Measurements from ENCODE around the gene PPM1J.

The PPM1J gene

DNA sequence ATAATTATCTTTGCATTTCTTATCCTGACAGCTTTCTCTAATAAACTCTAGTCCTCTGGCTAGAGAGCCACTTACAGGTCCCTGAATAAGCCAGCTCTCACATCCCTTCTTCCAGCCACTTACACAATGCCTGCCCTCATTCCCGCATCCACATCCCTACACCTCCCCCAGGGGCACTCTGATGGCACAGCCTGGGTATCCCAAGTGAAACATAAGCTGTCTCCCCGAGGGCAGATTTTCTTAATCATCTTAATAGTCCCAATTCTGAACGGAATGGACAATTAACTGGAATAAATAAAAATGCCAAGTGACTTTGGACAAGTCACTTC is 13.1 kb downstream of the PPM1J start:
- no peak overlapping the region for H3K9ac ChIP-seq (ENCODE audit: low read length)
- H3K4me3 ChIP-seq (ENCODE audit: low read length): no peak overlapping the region
- H4K20me1 ChIP-seq (ENCODE audit: insufficient read depth, low read length): no peaks in the 10 kb centered on the region
- H2AFZ ChIP-seq (ENCODE audit: low read depth, low read length): no peak overlapping the region
- H3K4me1 ChIP-seq (ENCODE audit: low read length): peaks cover 21% of the 10 kb centered on the region
- no peaks in the 10 kb centered on the region for H3K36me3 ChIP-seq (replicated peaks; ENCODE audit: low read depth, low read length)
- no peaks in the 10 kb centered on the region for H3K9me3 ChIP-seq (ENCODE audit: insufficient read depth, low read length)
- no peaks in the 10 kb centered on the region for H3K27me3 ChIP-seq (ENCODE audit: low read depth, low read length)
- no peak for TF ChIP-seq CTCF (IDR thresholded peaks at IDR 0.05; ENCODE audit: low read depth, low read length)
- TF ChIP-seq EZH2phosphoT487 (IDR thresholded peaks at IDR 0.05; ENCODE audit: low read depth): no peak
- no peaks in the 10 kb centered on the region for H3K79me2 ChIP-seq (ENCODE audit: low read length)
- no peak overlapping the region for H3K4me2 ChIP-seq (ENCODE audit: low read length)
- H3K27ac ChIP-seq (ENCODE audit: low read length): no peak overlapping the region

DNA sequence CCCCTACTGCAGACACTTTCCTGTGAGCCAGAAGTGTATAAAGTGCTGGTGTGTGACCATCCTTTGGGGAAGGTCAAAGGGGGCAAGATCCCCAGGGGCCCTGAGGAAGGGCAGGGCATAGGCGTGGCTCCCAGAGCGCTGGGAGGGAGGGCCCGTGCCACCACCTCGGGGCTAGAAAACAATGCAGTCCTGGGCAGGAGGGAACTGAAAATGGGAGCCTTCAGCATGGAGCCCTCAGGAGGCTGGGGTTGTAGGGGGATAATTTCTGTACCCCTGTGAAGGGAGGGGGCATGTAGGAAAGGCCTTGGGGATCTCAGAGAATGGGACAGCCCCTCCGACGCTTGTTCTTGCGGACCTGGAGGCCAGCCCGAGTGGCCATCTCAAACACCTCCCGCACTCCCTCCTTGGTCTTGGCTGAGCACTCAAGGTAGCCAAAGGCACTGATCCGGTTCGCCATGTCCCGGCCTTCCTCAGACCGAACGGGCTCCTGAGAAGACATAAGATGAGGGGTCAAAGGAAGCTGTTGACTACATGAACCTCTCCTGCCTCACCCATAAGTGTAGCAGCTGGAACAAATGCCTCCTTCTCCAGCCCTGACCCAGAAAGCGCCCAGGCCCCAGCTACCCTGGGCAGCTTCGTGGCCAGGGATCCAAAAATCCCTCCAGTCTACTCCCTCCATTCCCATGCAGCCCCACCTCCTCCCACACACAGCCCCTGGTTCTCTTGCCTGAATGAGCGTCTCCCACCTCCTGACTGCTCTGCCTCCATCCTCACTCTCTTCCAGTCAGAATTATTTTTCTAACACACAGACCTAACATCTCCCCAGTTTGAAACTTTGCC is 13.7 kb downstream of the PPM1J start:
- Histone ChIP-seq H2AFZ (ENCODE audit: low read depth, low read length) (no peak overlapping the region), H3K9ac (ENCODE audit: low read length) (no peak overlapping the region), H3K4me1 (ENCODE audit: low read length) (peaks cover 19% of the 10 kb centered on the region), H3K79me2 (ENCODE audit: low read length) (no peaks in the 10 kb centered on the region), H4K20me1 (ENCODE audit: insufficient read depth, low read length) (no peaks in the 10 kb centered on the region), H3K9me3 (ENCODE audit: insufficient read depth, low read length) (no peaks in the 10 kb centered on the region), H3K4me2 (ENCODE audit: low read length) (no peak overlapping the region), H3K36me3 (replicated peaks; ENCODE audit: low read depth, low read length) (no peaks in the 10 kb centered on the region), H3K4me3 (ENCODE audit: low read length) (no peak overlapping the region), H3K27me3 (ENCODE audit: low read depth, low read length) (no peaks in the 10 kb centered on the region), H3K27ac (ENCODE audit: low read length) (no peak overlapping the region)
- TF ChIP-seq CTCF (IDR thresholded peaks at IDR 0.05; ENCODE audit: low read depth, low read length) (no peak), EZH2phosphoT487 (IDR thresholded peaks at IDR 0.05; ENCODE audit: low read depth) (no peak)

DNA sequence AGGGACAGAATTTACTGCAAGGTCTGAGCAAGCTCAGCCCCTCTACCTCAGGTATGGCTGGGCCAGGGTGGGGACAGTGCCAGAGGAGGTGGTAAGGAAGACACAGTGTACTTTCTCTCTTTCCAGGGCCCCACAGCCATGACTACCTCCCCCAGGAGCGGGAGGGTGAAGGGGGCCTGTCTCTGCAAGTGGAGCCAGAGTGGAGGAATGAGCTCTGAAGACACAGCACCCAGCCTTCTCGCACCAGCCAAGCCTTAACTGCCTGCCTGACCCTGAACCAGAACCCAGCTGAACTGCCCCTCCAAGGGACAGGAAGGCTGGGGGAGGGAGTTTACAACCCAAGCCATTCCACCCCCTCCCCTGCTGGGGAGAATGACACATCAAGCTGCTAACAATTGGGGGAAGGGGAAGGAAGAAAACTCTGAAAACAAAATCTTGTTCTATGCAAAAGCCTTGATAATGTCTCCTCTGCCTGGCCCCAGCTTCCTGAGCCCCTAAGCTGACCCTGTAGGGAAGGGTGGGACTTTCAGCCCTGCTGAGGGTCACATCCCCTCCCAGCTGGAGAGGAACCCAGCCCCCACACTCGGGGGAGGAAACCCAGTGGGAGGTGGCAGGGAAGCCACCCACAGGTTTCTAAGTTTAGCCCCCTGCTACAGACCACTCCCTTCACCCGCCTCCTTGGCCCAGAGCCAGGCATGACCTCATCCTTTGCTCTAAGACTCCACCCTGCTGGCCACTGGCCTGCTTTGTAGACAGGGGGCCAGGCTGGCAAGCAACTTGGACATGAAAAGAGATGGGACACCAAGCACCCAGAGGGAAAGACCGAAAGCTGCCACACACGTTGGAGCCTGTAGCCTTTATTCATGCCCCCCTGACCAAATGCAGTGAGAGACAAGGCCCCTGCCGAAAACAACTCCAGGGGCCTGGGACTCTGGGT is 14.6 kb downstream of the PPM1J start:
- H3K36me3 ChIP-seq (replicated peaks; ENCODE audit: low read depth, low read length): no peaks in the 10 kb centered on the region
- H4K20me1 ChIP-seq (ENCODE audit: insufficient read depth, low read length): no peaks in the 10 kb centered on the region
- no peak overlapping the region for H3K4me3 ChIP-seq (ENCODE audit: low read length)
- H3K9ac ChIP-seq (ENCODE audit: low read length): no peak overlapping the region
- H3K27ac ChIP-seq (ENCODE audit: low read length): no peak overlapping the region
- no peak overlapping the region for H3K4me2 ChIP-seq (ENCODE audit: low read length)
- TF ChIP-seq EZH2phosphoT487 (IDR thresholded peaks at IDR 0.05; ENCODE audit: low read depth) (no peak), CTCF (IDR thresholded peaks at IDR 0.05; ENCODE audit: low read depth, low read length) (no peak)
- no peaks in the 10 kb centered on the region for H3K27me3 ChIP-seq (ENCODE audit: low read depth, low read length)
- no peak overlapping the region for H2AFZ ChIP-seq (ENCODE audit: low read depth, low read length)
- H3K79me2 ChIP-seq (ENCODE audit: low read length): no peaks in the 10 kb centered on the region
- H3K9me3 ChIP-seq (ENCODE audit: insufficient read depth, low read length): no peaks in the 10 kb centered on the region
- H3K4me1 ChIP-seq (ENCODE audit: low read length): peaks cover 13% of the 10 kb centered on the region
